ENCODE results near the gene MGAT4C.

Gene MGAT4C

DNA sequence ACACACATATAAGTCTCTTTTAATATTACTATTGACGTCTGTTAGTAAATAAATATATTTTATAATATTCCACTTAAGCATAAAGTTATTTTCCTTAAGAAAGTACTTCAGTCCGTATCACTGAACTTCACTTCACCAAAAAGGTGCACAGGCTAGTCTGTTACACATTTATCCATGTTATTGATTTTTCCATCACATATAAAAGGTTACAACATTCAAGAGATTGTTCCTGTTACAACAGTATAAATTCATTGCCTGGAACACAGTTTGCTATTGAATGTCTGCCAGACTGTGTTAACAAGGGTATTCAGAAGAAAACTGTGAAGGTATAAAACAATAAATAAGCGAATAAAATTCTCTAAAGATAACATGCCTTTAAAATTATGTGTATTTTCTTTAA lies 206.2 kb downstream of the MGAT4C start:
- no peak for ATAC-seq
- TF ChIP-seq SNAI2 (CRISPR knock-in tag; IDR thresholded peaks at IDR 0.05) = no peak
- no peak for TF ChIP-seq ESRRG (CRISPR knock-in tag; IDR thresholded peaks at IDR 0.05)
- no peak for TF ChIP-seq PPARA (CRISPR knock-in tag; IDR thresholded peaks at IDR 0.05; ENCODE audit: borderline replicate concordance)
- TF ChIP-seq, protein P1, sequence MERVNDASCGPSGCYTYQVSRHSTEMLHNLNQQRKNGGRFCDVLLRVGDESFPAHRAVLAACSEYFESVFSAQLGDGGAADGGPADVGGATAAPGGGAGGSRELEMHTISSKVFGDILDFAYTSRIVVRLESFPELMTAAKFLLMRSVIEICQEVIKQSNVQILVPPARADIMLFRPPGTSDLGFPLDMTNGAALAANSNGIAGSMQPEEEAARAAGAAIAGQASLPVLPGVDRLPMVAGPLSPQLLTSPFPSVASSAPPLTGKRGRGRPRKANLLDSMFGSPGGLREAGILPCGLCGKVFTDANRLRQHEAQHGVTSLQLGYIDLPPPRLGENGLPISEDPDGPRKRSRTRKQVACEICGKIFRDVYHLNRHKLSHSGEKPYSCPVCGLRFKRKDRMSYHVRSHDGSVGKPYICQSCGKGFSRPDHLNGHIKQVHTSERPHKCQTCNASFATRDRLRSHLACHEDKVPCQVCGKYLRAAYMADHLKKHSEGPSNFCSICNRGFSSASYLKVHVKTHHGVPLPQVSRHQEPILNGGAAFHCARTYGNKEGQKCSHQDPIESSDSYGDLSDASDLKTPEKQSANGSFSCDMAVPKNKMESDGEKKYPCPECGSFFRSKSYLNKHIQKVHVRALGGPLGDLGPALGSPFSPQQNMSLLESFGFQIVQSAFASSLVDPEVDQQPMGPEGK (CRISPR knock-in tag; IDR thresholded peaks at IDR 0.05; ENCODE audit: borderline replicate concordance) = no peak
- no peak for TF ChIP-seq ZNF70 (CRISPR knock-in tag; IDR thresholded peaks at IDR 0.05)
- TF ChIP-seq, protein P2, sequence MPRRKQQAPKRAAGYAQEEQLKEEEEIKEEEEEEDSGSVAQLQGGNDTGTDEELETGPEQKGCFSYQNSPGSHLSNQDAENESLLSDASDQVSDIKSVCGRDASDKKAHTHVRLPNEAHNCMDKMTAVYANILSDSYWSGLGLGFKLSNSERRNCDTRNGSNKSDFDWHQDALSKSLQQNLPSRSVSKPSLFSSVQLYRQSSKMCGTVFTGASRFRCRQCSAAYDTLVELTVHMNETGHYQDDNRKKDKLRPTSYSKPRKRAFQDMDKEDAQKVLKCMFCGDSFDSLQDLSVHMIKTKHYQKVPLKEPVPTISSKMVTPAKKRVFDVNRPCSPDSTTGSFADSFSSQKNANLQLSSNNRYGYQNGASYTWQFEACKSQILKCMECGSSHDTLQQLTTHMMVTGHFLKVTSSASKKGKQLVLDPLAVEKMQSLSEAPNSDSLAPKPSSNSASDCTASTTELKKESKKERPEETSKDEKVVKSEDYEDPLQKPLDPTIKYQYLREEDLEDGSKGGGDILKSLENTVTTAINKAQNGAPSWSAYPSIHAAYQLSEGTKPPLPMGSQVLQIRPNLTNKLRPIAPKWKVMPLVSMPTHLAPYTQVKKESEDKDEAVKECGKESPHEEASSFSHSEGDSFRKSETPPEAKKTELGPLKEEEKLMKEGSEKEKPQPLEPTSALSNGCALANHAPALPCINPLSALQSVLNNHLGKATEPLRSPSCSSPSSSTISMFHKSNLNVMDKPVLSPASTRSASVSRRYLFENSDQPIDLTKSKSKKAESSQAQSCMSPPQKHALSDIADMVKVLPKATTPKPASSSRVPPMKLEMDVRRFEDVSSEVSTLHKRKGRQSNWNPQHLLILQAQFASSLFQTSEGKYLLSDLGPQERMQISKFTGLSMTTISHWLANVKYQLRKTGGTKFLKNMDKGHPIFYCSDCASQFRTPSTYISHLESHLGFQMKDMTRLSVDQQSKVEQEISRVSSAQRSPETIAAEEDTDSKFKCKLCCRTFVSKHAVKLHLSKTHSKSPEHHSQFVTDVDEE (CRISPR knock-in tag; IDR thresholded peaks at IDR 0.05) = no peak
- no peak for TF ChIP-seq ZFP3 (CRISPR knock-in tag; IDR thresholded peaks at IDR 0.05)
- no peak for TF ChIP-seq ZFP30 (CRISPR knock-in tag; IDR thresholded peaks at IDR 0.05)
- TF ChIP-seq CSRNP3 (CRISPR knock-in tag; IDR thresholded peaks at IDR 0.05) = no peak
- TF ChIP-seq, protein P3, sequence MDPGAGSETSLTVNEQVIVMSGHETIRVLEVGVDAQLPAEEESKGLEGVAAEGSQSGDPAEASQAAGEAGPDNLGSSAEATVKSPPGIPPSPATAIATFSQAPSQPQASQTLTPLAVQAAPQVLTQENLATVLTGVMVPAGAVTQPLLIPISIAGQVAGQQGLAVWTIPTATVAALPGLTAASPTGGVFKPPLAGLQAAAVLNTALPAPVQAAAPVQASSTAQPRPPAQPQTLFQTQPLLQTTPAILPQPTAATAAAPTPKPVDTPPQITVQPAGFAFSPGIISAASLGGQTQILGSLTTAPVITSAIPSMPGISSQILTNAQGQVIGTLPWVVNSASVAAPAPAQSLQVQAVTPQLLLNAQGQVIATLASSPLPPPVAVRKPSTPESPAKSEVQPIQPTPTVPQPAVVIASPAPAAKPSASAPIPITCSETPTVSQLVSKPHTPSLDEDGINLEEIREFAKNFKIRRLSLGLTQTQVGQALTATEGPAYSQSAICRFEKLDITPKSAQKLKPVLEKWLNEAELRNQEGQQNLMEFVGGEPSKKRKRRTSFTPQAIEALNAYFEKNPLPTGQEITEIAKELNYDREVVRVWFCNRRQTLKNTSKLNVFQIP (CRISPR knock-in tag; IDR thresholded peaks at IDR 0.05; ENCODE audit: borderline replicate concordance, low read depth) = no peak
- no peak for TF ChIP-seq TOX (CRISPR knock-in tag; IDR thresholded peaks at IDR 0.05; ENCODE audit: borderline replicate concordance)

GRCh38 chr12:86044396-86044795 lies 211.8 kb downstream of the MGAT4C start:
- TF ChIP-seq ESRRG (CRISPR knock-in tag; IDR thresholded peaks at IDR 0.05) = no peak
- TF ChIP-seq, protein P2 (CRISPR knock-in tag; IDR thresholded peaks at IDR 0.05) = no peak
- ATAC-seq = no peak

DNA sequence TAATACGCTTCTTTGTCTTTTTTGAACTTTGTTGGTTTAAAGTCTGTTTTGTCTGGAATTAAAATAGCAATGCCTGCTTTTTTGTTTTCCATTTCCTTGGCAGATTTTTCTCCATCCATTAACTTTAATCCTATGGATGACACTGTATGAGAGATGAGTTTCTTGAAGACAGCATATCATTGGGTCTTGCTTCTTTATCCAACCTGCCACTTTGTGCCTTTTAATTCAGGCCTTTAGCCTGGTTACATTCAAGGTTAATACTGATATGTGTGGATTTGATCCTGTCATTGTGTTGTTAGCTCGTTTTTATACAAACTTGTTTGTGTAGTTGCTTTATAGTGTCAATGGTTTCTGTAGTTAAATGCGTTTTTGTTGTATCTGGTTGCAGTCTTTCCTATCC lies 214.1 kb downstream of the MGAT4C start:
- no peak for ATAC-seq
- TF ChIP-seq ZFP3 (CRISPR knock-in tag; IDR thresholded peaks at IDR 0.05) = no peak
- no peak for TF ChIP-seq RARB (CRISPR knock-in tag; IDR thresholded peaks at IDR 0.05)
- TF ChIP-seq GLIS3 (CRISPR knock-in tag; IDR thresholded peaks at IDR 0.05) = no peak
- TF ChIP-seq CSRNP3 (CRISPR knock-in tag; IDR thresholded peaks at IDR 0.05) = no peak

DNA sequence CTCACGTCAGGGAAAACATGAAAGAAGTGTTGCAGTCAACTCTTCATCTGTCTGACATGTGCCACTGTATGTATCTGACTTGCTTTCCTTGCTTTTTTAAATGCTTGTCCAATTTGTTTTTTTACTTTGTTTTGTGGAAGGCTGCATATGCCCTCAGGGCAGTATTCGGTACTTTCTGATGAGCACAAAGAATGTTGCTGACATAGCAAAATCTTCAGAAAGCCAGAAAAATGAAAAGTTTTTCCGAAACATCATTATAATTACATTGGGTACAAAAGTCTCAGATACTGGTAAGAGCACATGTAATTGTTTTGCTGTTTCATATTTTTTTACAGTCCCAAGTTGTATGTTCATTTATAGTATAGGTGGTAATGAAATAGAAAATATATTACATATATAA lies 237.8 kb downstream of the MGAT4C start:
- ATAC-seq = no peak
- TF ChIP-seq, protein P4, sequence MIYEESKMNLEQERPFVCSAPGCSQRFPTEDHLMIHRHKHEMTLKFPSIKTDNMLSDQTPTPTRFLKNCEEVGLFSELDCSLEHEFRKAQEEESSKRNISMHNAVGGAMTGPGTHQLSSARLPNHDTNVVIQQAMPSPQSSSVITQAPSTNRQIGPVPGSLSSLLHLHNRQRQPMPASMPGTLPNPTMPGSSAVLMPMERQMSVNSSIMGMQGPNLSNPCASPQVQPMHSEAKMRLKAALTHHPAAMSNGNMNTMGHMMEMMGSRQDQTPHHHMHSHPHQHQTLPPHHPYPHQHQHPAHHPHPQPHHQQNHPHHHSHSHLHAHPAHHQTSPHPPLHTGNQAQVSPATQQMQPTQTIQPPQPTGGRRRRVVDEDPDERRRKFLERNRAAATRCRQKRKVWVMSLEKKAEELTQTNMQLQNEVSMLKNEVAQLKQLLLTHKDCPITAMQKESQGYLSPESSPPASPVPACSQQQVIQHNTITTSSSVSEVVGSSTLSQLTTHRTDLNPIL (CRISPR knock-in tag; IDR thresholded peaks at IDR 0.05; ENCODE audit: low read depth) = no peak
- TF ChIP-seq SNAI2 (CRISPR knock-in tag; IDR thresholded peaks at IDR 0.05) = no peak
- no peak for TF ChIP-seq ARNTL (CRISPR knock-in tag; IDR thresholded peaks at IDR 0.05; ENCODE audit: borderline replicate concordance, low read depth)
- TF ChIP-seq, protein P2 (CRISPR knock-in tag; IDR thresholded peaks at IDR 0.05) = no peak
- no peak for TF ChIP-seq ESRRG (CRISPR knock-in tag; IDR thresholded peaks at IDR 0.05)
